Measurements from ENCODE around the gene LYAR.
A peak's percentile ranks its signal among the peaks of the same experiment; 100 is the strongest.
"Not testable (repeated sequence)": the region's sequence is repeated elsewhere in the genome, so short reads cannot be mapped to it uniquely, and the experiment has no call there.

LYAR gene

GRCh38 chr4:4259484-4260100, 30.4 kb downstream of the LYAR start:
- DNase-seq: no peak

GRCh38 chr4:4257705-4258104, 32.2 kb downstream of the LYAR start:
- not testable (repeated sequence) for DNase-seq

- no peak for DNase-seq
Observed at GRCh38 chr4:4256799-4257198, 33.2 kb downstream of the LYAR start.

- DNase-seq: no peak
Observed at GRCh38 chr4:4254666-4255065, 35.3 kb downstream of the LYAR start.

- DNase-seq: no peak
Observed at GRCh38 chr4:4254199-4254598, 35.8 kb downstream of the LYAR start.

- DNase-seq: no peak
Observed at GRCh38 chr4:4249866-4250265, 40.1 kb downstream of the LYAR start.

- DNase-seq: not testable (repeated sequence)
Observed at GRCh38 chr4:4249342-4249741, 40.6 kb downstream of the LYAR start.

GRCh38 chr4:4248885-4249203, 41.1 kb downstream of the LYAR start:
- DNase-seq: no peak

- DNase-seq: peak; percentile 90
Observed at GRCh38 chr4:4248029-4248884, 41.7 kb downstream of the LYAR start, which contains the start of gene TMEM128. TMEM128 (minus strand) TSS chr4:4248223; CDS start chr4:4248202, 21 bp downstream.

GRCh38 chr4:4247696-4248028, 42.3 kb downstream of the LYAR start:
- DNase-seq: no peak

- no peak for DNase-seq
Observed at GRCh38 chr4:4245172-4245571, 44.8 kb downstream of the LYAR start.

- not testable (repeated sequence) for DNase-seq
Observed at GRCh38 chr4:4239551-4239950, 50.4 kb downstream of the LYAR start.

- DNase-seq: no peak
Observed at GRCh38 chr4:4233610-4234009, 56.3 kb downstream of the LYAR start.

GRCh38 chr4:4228356-4228668, 61.6 kb downstream of the LYAR start:
- no peak for DNase-seq

- DNase-seq: no peak
Observed at GRCh38 chr4:4227510-4228355, 62.2 kb downstream of the LYAR start.

- no peak for DNase-seq
Observed at GRCh38 chr4:4226606-4227438, 63.1 kb downstream of the LYAR start, which contains the start of gene OTOP1. OTOP1 (minus strand) TSS chr4:4226929; CDS start chr4:4226864, 65 bp downstream.

GRCh38 chr4:4225915-4226605, 63.9 kb downstream of the LYAR start:
- no peak for DNase-seq

All from effector CD4-positive, alpha-beta T cell (primary cell).